Stomach (tissue), 9 donors: ENCODE data around the gene SLFN12L. TPM values are rescaled to one million over a fixed set of nuclear protein-coding genes. Genes with fewer than 3 reads are reported as not detected.
"Not testable (repeated sequence)": the region's sequence is repeated elsewhere in the genome, so short reads cannot be mapped to it uniquely, and the experiment has no call there.

Experiments used
- DNase-seq, 2 donors: peaks; one replicate each; pipeline versions ENCODE4 v3.0.0 to v3.0.0-alpha.2; 2013 to 2019
- H3K27ac ChIP-seq, 5 donors: fragments of 200-600 bp in 4 of 5; sonication (generic) in 4 of 5; one replicate each; pipeline ENCODE4 v1.5.1; 2013 to 2019; ENCODE audit warnings: mild to moderate bottlenecking in 1 of 5, moderate library complexity in 1 of 5
- H3K27me3 ChIP-seq, 3 donors: fragments of 200-600 bp; sonication (generic); one replicate each; pipeline ENCODE4 v1.5.1; 2017 to 2019; ENCODE audit warnings: mixed run types in 1 of 3
- H3K36me3 ChIP-seq, 4 donors: fragments of 200-600 bp; sonication (generic); 1 replicate in 3 of 4; 2 replicates in 1 of 4; pipeline ENCODE4 v1.5.1; 2016 to 2019
- H3K4me1 ChIP-seq, 4 donors: fragments of 200-600 bp; sonication (generic); one replicate each; pipeline ENCODE4 v1.5.1; 2016 to 2019
- H3K4me3 ChIP-seq, 4 donors: fragments of 200-600 bp; sonication (generic) in 3 of 4; one replicate each; pipeline ENCODE4 v1.5.1; 2016 to 2019; ENCODE audit warnings: mild to moderate bottlenecking in 1 of 4
- H3K9me3 ChIP-seq, 4 donors: fragments of 200-600 bp; sonication (generic); one replicate each; pipeline ENCODE4 v1.5.1; 2016 to 2019
- CTCF ChIP-seq, 7 experiments: fragments of 450-650 bp in 4 of 7; fragments of 200-600 bp in 3 of 7; sonication (generic) in 3 of 7; IDR thresholded peaks; one replicate each; pipeline ENCODE4 v1.5.1; 2016 to 2019; ENCODE audit warnings: antibody characterized with exemption in 7 of 7, control low read depth in 2 of 7, mild to moderate bottlenecking in 1 of 7
- EP300 ChIP-seq: sonication (generic); formaldehyde crosslinking; IDR thresholded peaks from one replicate; pipeline ENCODE4 v1.6.1; 2017; ENCODE audit warnings: antibody characterized with exemption
- POLR2A ChIP-seq, 4 donors: fragments of 450-650 bp; IDR thresholded peaks; one replicate each; pipeline ENCODE4 v1.6.1; 2016; ENCODE audit warnings: antibody characterized with exemption in 4 of 4, control low read depth in 2 of 4, mild to moderate bottlenecking in 1 of 4, moderate library complexity in 1 of 4
- POLR2AphosphoS5 ChIP-seq, 3 donors: sonication (generic); formaldehyde crosslinking; IDR thresholded peaks; one replicate each; pipeline ENCODE4 v1.6.1; 2016; ENCODE audit warnings: antibody characterized with exemption in 3 of 3
- WGBS, 5 donors: extraction: QIAGEN DNeasy Blood & Tissue Kit in 3 of 5; methylation state at CpG; one replicate each; pipeline versions ENCODE4 v1.1.5 to v1.1.7; 2013 to 2018; 5-methylcytosine and 5-hydroxymethylcytosine counted together
- intact Hi-C: fragments of 100-400 bp; cut with DNase I; formaldehyde crosslinking; loops from one replicate; pipeline ENCODE4 v1.15.1; 2023; ENCODE audit warnings: low total_unique reads
- polyA plus RNA-seq, 3 donors: library from polyadenylated mRNA; stranded (reverse); fragments of 200-250 nt; gene quantifications; one replicate each; pipeline ENCODE4 v1.2.3, GENCODE V29; 2013
- total RNA-seq, 5 donors: library from RNA; depleted of rRNA; stranded (reverse); fragments of >200 nt; gene quantifications; one replicate each; pipeline versions ENCODE4 v1.1.0 to v1.2.3, GENCODE V29; 2014 to 2016
- donor health status: healthy with polysubstance abuse.
- donor health status: Bipolar disorder and iron deficiency.
- donor health status: healthy.

SLFN12L gene
- total and polyA plus RNA-seq, 8 donors: 0.15 to 7.0 (median 1.7) TPM; not detected in 1

DNA sequence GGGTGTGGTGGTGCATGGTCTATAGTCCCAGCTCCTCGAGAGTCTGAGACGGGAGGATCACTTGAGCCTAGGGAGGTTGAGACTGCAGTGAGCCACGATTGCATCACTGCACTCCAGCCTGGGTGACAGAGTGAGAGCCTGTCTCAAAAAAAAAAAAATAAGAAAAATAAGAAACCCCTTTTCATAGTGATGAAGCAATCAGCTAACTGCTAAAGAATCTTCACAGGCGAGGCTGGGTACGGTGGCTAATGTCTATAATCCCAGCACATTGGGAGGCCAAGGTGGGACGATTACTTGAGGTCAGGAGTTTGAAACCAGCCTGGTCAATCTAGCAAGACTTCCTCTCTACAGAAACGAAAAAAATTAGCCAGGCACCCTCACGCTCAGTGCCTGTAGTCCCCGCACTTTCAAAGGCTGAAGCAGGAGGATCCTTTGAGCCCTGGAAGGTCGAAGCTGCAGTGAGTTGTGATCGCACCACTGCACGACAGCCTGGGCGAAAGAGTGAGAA is 760 bp downstream of the SLFN12L start:
- peak overlapping the region in 2 of 4 donors; percentile 18 to 19 for H3K4me3 ChIP-seq
- no peaks in the 10 kb centered on the region for H3K36me3 ChIP-seq
- H3K4me1 ChIP-seq: peaks cover 16 to 42% (median 29%) of the 10 kb centered on the region in 4 donors
- TF ChIP-seq CTCF (IDR thresholded peaks at IDR 0.05): no peak
- TF ChIP-seq POLR2AphosphoS5 (IDR thresholded peaks at IDR 0.05): no peak
- TF ChIP-seq POLR2A (IDR thresholded peaks at IDR 0.05): no peak
- TF ChIP-seq EP300: no peak
- peak overlapping the region in 4 of 5 donors; percentile 27 to 84 (median 70) for H3K27ac ChIP-seq
- H3K27me3 ChIP-seq: no peaks in the 10 kb centered on the region
- intact Hi-C loops: loop anchor here (5.0 kb wide), 1 partner anchor 224 kb away; no protein-coding TSS in a partner anchor
- DNase-seq: no peak
- WGBS, 5 donors: 70 to 78% (median 73%) methylated on average over 13 of the region's 13 CpGs
- H3K9me3 ChIP-seq: no peaks in the 10 kb centered on the region

DNA sequence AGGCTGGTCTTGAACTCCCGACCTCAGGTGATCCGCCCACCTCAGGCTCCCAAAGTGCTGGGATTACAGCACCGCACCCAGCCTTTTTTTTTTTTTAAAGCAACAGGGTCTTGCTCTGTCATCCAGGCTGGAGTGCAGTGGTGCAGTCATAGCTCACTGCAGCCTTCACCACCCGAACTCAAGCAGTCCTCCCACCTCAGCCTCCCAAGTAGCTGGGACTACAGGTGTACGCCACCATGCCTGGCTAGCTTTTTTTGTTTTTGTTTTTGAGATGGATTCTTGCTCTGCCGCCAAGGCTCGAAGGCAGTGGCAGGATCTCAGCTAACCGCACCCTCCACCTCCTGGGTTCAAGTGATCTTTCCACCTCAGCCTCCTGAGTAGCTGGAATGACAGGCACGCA is 2.1 kb downstream of the SLFN12L start:
- DNase-seq, H3K27me3 ChIP-seq, H3K36me3 ChIP-seq, H3K9me3 ChIP-seq: not testable (repeated sequence)
- H3K4me3 ChIP-seq: peak overlapping the region in 3 of 4 donors; percentile 0 to 12 (median 11)
- peaks cover 13 to 35% (median 23%) of the 10 kb centered on the region in 4 donors for H3K4me1 ChIP-seq
- 82 to 89% (median 88%) methylated on average over 9 of the region's 9 CpGs for WGBS, 5 donors
- intact Hi-C loops: loop anchor here (5.0 kb wide), 1 partner anchor 223 kb away; no protein-coding TSS in a partner anchor
- H3K27ac ChIP-seq: peak overlapping the region in 4 of 5 donors; percentile 18 to 56 (median 32)

DNA sequence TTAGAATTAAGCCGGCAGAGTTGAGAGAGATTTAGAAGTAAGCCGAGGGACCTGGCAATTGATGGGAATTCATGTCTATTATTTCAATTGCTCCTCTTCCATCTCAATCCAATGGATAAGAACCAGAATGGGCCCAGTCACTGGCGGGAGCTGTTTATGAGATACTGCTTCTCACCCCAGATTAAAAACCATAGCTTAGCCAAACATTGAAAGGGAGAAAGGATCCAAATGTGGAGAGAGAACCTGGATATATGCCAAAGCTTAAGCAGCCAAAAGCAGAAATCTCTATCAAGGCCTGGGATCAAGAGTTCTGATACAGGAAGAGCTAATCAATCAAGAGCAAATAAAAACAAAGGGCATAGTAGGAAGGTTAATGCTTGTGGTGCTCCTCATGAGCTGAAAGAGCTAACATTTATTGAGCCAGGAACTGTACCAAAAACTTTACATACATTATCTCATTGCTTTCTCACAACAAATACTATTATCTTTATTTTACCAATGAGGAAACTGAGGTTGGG is 2.8 kb downstream of the SLFN12L start:
- TF ChIP-seq CTCF (IDR thresholded peaks at IDR 0.05): no peak
- no peak for TF ChIP-seq POLR2A (IDR thresholded peaks at IDR 0.05)
- TF ChIP-seq POLR2AphosphoS5 (IDR thresholded peaks at IDR 0.05): no peak
- no peak for TF ChIP-seq EP300
- peak overlapping the region in 1 of 4 donors; percentile 12 for H3K4me3 ChIP-seq
- WGBS, 5 donors: 26 to 61% (median 47%) methylated on average over 3 of the region's 3 CpGs
- H3K4me1 ChIP-seq: peaks cover 9 to 29% (median 20%) of the 10 kb centered on the region in 4 donors
- H3K27ac ChIP-seq: peak overlapping the region in 4 of 5 donors; percentile 29 to 56 (median 42)
- no peaks in the 10 kb centered on the region for H3K9me3 ChIP-seq
- intact Hi-C loops: loop anchor here (5.0 kb wide), 2 partner anchors 222 to 362 kb away; no protein-coding TSS in a partner anchor
- no peaks in the 10 kb centered on the region for H3K27me3 ChIP-seq
- no peaks in the 10 kb centered on the region for H3K36me3 ChIP-seq
- DNase-seq: peak in 1 of 2 donors; percentile 20

- Histone ChIP-seq H3K4me3 (no peak overlapping the region), H3K4me1 (peaks cover 0 to 9% (median 6%) of the 10 kb centered on the region in 4 donors), H3K36me3 (no peaks in the 10 kb centered on the region), H3K27ac (peak overlapping the region in 1 of 5 donors; percentile 34), H3K9me3 (no peaks in the 10 kb centered on the region), H3K27me3 (no peaks in the 10 kb centered on the region)
- intact Hi-C loops: loop anchor here (5.0 kb wide), 1 partner anchor 359 kb away; no protein-coding TSS in a partner anchor
- no peak for DNase-seq
- WGBS, 5 donors: 57 to 68% (median 68%) methylated on average over 1 of the region's 1 CpG
- TF ChIP-seq POLR2AphosphoS5 (IDR thresholded peaks at IDR 0.05): no peak
- TF ChIP-seq POLR2A (IDR thresholded peaks at IDR 0.05): no peak
- TF ChIP-seq CTCF (IDR thresholded peaks at IDR 0.05): no peak
- no peak for TF ChIP-seq EP300
Measured at GRCh38 chr17:35531160-35531559, 6.3 kb downstream of the SLFN12L start.

- no peaks in the 10 kb centered on the region for H3K36me3 ChIP-seq
- H3K27ac ChIP-seq: no peak overlapping the region
- DNase-seq: no peak
- no peaks in the 10 kb centered on the region for H3K9me3 ChIP-seq
- whole genome bisulfite sequencing, 5 donors: 74 to 84% (median 81%) methylated on average over 8 of the region's 8 CpGs
- no peak overlapping the region for H3K4me3 ChIP-seq
- peaks cover 0 to 9% (median 5%) of the 10 kb centered on the region in 4 donors for H3K4me1 ChIP-seq
- TF ChIP-seq POLR2AphosphoS5 (IDR thresholded peaks at IDR 0.05): no peak
- TF ChIP-seq POLR2A (IDR thresholded peaks at IDR 0.05): no peak
- TF ChIP-seq EP300: no peak
- no peak for TF ChIP-seq CTCF (IDR thresholded peaks at IDR 0.05)
- intact Hi-C loops: loop anchor here (5.0 kb wide), 1 partner anchor 358 kb away; no protein-coding TSS in a partner anchor
- no peaks in the 10 kb centered on the region for H3K27me3 ChIP-seq
Measured at GRCh38 chr17:35529866-35530265, 7.6 kb downstream of the SLFN12L start.

- 83 to 93% (median 88%) methylated on average over 1 of the region's 1 CpG for WGBS, 5 donors
- DNase-seq, H3K36me3 ChIP-seq, H3K4me3 ChIP-seq, intact Hi-C loops, H3K4me1 ChIP-seq, H3K9me3 ChIP-seq, H3K27me3 ChIP-seq, H3K27ac ChIP-seq: not testable (repeated sequence)
Measured at GRCh38 chr17:35529326-35529725, 8.2 kb downstream of the SLFN12L start.
